DND-41 (cell line): Measurements from ENCODE around the gene ACOXL.

ENCODE experiments used
- ATAC-seq: fragments of 200-7000 bp; cut with Tn5 transposase; 3 replicates; pipeline ENCODE4 v1.9.1; 2021; ENCODE audit warnings: low read depth; ENCODE audit not compliant: insufficient read depth
- DNase-seq: peaks from one replicate; pipeline ENCODE4 v3.0.0-alpha.2; 2020
- H2AFZ ChIP-seq: 2 replicates; pipeline ENCODE4 v1.6.0; 2012; ENCODE audit warnings: low read depth, low read length
- H3K27ac ChIP-seq: 2 replicates; pipeline ENCODE4 v1.5.1; 2012; ENCODE audit warnings: low read length, inconsistent platforms
- H3K27me3 ChIP-seq: fragments of 200-600 bp; sonication (generic); 2 replicates; pipeline ENCODE4 v1.6.0; 2012; ENCODE audit warnings: low read length, mild to moderate bottlenecking, inconsistent platforms; ENCODE audit not compliant: insufficient read depth, poor library complexity
- H3K36me3 ChIP-seq: 2 replicates; pipeline ENCODE4 v1.5.1; 2012; ENCODE audit warnings: low read length, inconsistent platforms; ENCODE audit not compliant: insufficient read depth
- H3K4me1 ChIP-seq: 2 replicates; pipeline ENCODE4 v1.5.1; 2012; ENCODE audit warnings: mild to moderate bottlenecking, low read length; ENCODE audit not compliant: insufficient read depth
- H3K4me2 ChIP-seq: 2 replicates; pipeline ENCODE4 v1.6.0; 2012; ENCODE audit warnings: mild to moderate bottlenecking, moderate library complexity, low read length, inconsistent platforms; ENCODE audit not compliant: insufficient read depth
- H3K4me3 ChIP-seq, 2 experiments: fragments of 200-600 bp in 1 of 2; shearing (Covaris generic) in 1 of 2; 2 replicates each; pipeline ENCODE4 v1.5.1; 2012 to 2016; ENCODE audit warnings: inconsistent platforms in 2 of 2, low read length in 2 of 2, mild to moderate bottlenecking in 2 of 2, low read depth in 1 of 2, moderate library complexity in 1 of 2
- H3K79me2 ChIP-seq: 2 replicates; pipeline ENCODE4 v1.6.0; 2012; ENCODE audit warnings: low read length, inconsistent platforms; ENCODE audit not compliant: insufficient read depth
- H3K9ac ChIP-seq: 2 replicates; pipeline ENCODE4 v1.6.0; 2012; ENCODE audit warnings: low read depth, mild to moderate bottlenecking, inconsistent platforms, low read length, moderate library complexity
- H3K9me3 ChIP-seq: 2 replicates; pipeline ENCODE4 v1.5.1; 2012; ENCODE audit warnings: low read length, moderate library complexity, mild to moderate bottlenecking, inconsistent platforms; ENCODE audit not compliant: insufficient read depth, severe bottlenecking
- H4K20me1 ChIP-seq: 2 replicates; pipeline ENCODE4 v1.6.0; 2012; ENCODE audit warnings: low read length; ENCODE audit not compliant: insufficient read depth
- CTCF ChIP-seq: IDR thresholded peaks from 2 replicates; pipeline ENCODE4 v1.5.1; 2012; ENCODE audit warnings: borderline replicate concordance, low read length, moderate library complexity, mild to moderate bottlenecking; ENCODE audit not compliant: poor library complexity, severe bottlenecking; ENCODE audit errors: extremely low read depth
- EZH2 ChIP-seq: IDR thresholded peaks from 3 replicates; pipeline ENCODE4 v1.6.1; 2012; ENCODE audit warnings: borderline replicate concordance, low read depth, mild to moderate bottlenecking, moderate library complexity, low read length, inconsistent platforms; ENCODE audit not compliant: severe bottlenecking

ACOXL gene

GRCh38 chr2:111134055-111134454, 401.7 kb downstream of the ACOXL start:
- H3K4me1 ChIP-seq, result peaks cover 23% of the 10 kb centered on the region
- H2AFZ ChIP-seq, result no peak overlapping the region
- TF ChIP-seq EZH2 (no peak), CTCF (no peak)
- no peak for ATAC-seq
- H3K27me3 ChIP-seq, result no peaks in the 10 kb centered on the region
- H3K36me3 ChIP-seq, result peaks cover 62% of the 10 kb centered on the region
- no peak overlapping the region for H3K4me2 ChIP-seq
- H3K4me3 ChIP-seq, result no peak overlapping the region
- peaks cover 28% of the 10 kb centered on the region; the same call in 1 of the 2 replicates for H4K20me1 ChIP-seq
- H3K79me2 ChIP-seq, result peaks cover 95% of the 10 kb centered on the region
- no peaks in the 10 kb centered on the region for H3K9me3 ChIP-seq
- no peak overlapping the region for H3K9ac ChIP-seq
- no peak overlapping the region for H3K27ac ChIP-seq
- DNase-seq, result no peak

- Histone ChIP-seq H3K79me2 (peaks cover 98% of the 10 kb centered on the region), H3K36me3 (peaks cover 63% of the 10 kb centered on the region)
- DNase-seq, result no peak
These were observed 403.0 kb downstream of the ACOXL start for GRCh38 chr2:111135237-111135909.

GRCh38 chr2:111135910-111136297, 403.5 kb downstream of the ACOXL start:
- H2AFZ ChIP-seq, result no peak overlapping the region
- no peaks in the 10 kb centered on the region for H3K9me3 ChIP-seq
- H3K4me1 ChIP-seq, result peaks cover 23% of the 10 kb centered on the region
- H4K20me1 ChIP-seq, result peaks cover 38% of the 10 kb centered on the region; the same call in 1 of the 2 replicates
- ATAC-seq, result peak; percentile 60; the same call in 2 of the 3 replicates
- DNase-seq, result peak; percentile 27
- peak; percentile 55 for TF ChIP-seq CTCF
- no peak for TF ChIP-seq EZH2
- H3K27me3 ChIP-seq, result no peaks in the 10 kb centered on the region
- H3K4me2 ChIP-seq, result no peak overlapping the region
- H3K79me2 ChIP-seq, result peaks cover 98% of the 10 kb centered on the region
- peaks cover 66% of the 10 kb centered on the region for H3K36me3 ChIP-seq
- peak overlapping the region; percentile 6 for H3K27ac ChIP-seq
- H3K4me3 ChIP-seq, result no peak overlapping the region
- H3K9ac ChIP-seq, result no peak overlapping the region

More at GRCh38 chr2:111135237-111135909, 403.0 kb downstream of the ACOXL start:
- no peak overlapping the region for H3K9ac ChIP-seq
- H3K4me2 ChIP-seq, result no peak overlapping the region
- H3K27me3 ChIP-seq, result no peaks in the 10 kb centered on the region
- no peak for TF ChIP-seq CTCF
- peak overlapping the region; percentile 6 for H3K27ac ChIP-seq
- peaks cover 23% of the 10 kb centered on the region for H3K4me1 ChIP-seq
- H3K4me3 ChIP-seq, result no peak overlapping the region
- 0 out of 3 replicates have a peak, but pooled peaks have one; percentile 6 for ATAC-seq
- H4K20me1 ChIP-seq, result peaks cover 35% of the 10 kb centered on the region; the same call in 1 of the 2 replicates
- H2AFZ ChIP-seq, result no peak overlapping the region
- H3K9me3 ChIP-seq, result no peaks in the 10 kb centered on the region
